AG10803 (cell line): ENCODE data around the gene DPH3.

Experiments
- DNase-seq: peaks from one replicate; pipeline ENCODE4 v3.0.0; 2010; ENCODE audit warnings: low read depth
- H3K4me3 ChIP-seq: 2 replicates; pipeline ENCODE4 v1.5.1; 2011; ENCODE audit warnings: mild to moderate bottlenecking, low read length, control low read depth
- TF ChIP-seq, protein P1 (sequence below): conservative IDR thresholded peaks from 2 replicates; pipeline ENCODE4 v1.5.1; 2011; ENCODE audit warnings: mild to moderate bottlenecking, low read length, control low read depth, inconsistent platforms

DPH3 gene

DNA sequence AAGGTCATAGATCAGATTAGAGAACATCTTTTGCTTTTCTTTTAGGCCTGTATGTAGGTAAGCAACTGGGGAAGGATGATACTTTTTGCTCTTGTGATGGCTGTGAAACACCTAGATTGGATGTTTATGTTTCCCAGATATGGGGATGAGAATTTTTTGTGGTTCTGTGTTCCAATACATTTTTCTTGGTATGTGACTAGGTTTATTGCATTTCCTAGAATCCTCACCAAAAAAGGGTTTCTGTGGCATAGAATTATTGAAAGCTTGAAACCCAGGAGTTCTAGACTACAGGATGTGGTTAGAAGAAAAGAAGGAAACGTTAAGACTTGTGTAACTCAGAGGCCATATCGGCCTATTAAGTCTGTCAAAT is 26.1 kb upstream of the DPH3 start:
- H3K4me3 ChIP-seq: no peak overlapping the region
- peak; percentile 72 for DNase-seq
- TF ChIP-seq, protein P1, sequence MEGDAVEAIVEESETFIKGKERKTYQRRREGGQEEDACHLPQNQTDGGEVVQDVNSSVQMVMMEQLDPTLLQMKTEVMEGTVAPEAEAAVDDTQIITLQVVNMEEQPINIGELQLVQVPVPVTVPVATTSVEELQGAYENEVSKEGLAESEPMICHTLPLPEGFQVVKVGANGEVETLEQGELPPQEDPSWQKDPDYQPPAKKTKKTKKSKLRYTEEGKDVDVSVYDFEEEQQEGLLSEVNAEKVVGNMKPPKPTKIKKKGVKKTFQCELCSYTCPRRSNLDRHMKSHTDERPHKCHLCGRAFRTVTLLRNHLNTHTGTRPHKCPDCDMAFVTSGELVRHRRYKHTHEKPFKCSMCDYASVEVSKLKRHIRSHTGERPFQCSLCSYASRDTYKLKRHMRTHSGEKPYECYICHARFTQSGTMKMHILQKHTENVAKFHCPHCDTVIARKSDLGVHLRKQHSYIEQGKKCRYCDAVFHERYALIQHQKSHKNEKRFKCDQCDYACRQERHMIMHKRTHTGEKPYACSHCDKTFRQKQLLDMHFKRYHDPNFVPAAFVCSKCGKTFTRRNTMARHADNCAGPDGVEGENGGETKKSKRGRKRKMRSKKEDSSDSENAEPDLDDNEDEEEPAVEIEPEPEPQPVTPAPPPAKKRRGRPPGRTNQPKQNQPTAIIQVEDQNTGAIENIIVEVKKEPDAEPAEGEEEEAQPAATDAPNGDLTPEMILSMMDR: no peak

DNA sequence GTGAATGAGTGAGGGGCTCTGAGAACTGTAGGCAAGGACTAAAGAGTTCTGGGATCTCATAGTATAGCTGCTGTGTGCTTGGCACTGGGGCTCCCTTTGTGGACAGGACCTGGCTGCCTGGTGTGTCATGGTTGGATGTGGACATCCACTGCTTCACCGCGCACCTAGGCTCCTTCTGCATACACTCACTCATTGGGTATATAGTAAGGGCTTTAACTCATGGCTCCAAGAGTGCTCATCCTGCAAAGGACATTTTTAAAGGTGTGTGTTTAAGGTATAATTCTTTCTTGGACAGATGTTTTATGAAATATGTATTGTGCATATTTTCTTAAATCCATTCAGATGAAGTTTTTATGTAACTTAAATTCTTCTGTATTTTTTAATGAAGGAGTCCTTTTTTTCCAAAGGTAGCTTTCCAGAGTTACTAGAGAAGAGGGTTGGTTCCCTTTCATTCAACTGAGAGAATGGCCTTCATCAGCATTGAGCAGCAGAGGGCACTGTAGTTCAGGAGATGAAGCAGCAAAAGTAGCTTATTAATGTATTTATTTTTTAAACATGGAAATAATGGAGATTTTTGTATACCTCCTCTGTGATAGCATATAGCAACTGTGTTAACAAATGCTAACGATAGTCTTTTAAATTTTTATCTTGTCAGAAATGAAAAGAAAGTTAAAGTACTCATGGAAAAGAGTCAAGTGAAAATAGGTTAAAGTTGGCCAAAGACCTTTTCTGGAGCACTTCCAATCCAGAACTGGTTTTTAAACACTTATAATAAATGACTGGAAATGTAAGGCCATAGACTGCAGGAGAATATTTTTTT is 25.5 kb upstream of the DPH3 start:
- DNase-seq: peak; percentile 64
- TF ChIP-seq, protein P1: peak; percentile 90

DNA sequence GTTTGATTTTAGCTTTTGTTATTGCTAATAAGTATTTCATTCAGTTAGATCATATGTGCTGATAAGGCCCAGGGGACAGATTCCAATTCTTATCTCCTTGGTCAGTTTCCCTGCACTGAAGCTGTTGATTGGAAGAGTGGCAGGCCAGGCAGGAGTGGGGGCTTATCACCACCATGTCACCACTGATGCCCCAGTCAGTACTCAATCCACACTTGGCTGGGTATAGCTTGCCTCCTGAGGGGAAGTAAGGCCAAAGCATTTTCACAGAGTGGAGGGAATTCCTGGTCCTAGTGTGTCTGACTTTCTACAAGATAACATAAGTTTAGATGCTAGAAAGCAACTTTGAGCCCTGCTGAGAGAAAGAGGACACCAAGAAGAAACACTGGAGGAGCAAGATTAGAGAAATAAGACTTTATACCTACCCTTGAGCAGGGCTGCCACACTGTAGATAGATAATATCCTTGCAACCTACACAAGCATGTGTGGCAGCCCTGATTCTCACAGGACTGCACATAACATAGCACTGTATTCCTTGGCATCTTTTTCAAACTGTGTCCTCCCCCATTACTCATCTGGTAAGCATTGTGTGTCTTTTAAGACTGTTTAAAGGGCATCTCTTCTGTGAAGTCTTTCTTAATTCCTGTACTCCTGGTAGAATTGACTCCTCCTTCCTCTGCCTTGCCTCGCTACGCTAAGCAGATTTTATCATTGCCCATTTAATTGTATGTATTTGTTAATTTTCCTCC is 24.6 kb upstream of the DPH3 start:
- DNase-seq: peak; percentile 46
- H3K4me3 ChIP-seq: no peak overlapping the region

More for the DNA sequence above, 25.5 kb upstream of the DPH3 start:
- no peak overlapping the region for H3K4me3 ChIP-seq

DNA sequence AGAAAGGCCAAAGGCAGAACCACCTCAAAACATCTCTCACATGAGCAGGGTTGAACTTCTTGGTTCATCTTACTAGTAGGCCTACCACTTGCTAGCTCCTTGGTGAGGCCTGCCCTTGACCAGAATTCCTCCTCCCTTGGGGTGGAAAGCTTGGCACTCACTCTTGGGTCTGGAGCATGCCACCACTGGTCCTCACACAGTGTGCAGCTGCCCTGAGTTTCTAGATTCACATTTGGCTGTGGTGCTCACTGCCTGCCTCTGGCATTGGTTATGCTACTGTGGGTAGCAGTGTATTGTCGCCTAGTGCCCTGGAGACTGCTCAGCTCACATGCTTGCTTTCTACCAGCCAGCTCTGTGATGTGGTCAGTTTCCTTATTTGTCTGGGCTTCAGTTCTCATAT is 23.9 kb upstream of the DPH3 start:
- no peak for DNase-seq
- TF ChIP-seq, protein P1: no peak
- H3K4me3 ChIP-seq: no peak overlapping the region

More for the DNA sequence above, 24.6 kb upstream of the DPH3 start:
- TF ChIP-seq, protein P1: no peak

DNA sequence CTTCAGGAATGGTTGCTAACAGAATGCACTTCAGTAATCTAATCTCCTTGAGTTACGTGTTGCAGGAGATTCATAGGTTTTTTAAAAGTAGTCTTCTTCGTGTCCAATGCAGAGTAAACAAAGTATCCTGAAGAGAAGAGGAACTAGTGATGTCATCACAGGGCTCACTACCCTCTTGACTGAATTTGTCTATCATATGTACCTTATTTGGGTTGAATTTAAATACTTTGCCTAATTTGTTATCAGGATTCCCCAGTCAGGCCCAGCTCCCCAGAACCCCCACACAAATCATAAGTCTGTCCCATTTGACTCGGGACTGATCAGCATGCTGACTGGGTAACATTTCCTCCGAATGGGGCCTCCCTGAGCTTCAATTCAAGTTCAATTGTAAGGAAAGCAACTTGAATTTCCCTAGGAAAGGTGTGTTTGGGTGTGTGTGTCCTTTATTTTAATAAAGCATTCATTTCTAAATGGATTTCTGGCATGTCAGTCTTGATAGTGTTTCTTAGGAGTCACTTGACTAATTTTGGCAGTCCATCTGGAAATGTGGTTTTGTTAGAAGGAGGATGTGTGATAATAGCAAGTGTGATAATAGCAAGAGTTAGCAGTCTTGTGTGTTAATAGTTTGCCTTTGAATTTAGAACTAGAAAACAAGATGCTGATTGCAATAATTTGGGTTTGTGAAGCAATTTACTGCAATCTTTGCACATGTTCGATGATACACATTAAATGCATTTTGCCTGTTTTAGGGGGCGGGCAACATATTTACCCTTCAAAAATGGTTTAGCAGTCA is 22.2 kb upstream of the DPH3 start:
- no peak for DNase-seq
- H3K4me3 ChIP-seq: no peak overlapping the region
- TF ChIP-seq, protein P1: no peak

DNA sequence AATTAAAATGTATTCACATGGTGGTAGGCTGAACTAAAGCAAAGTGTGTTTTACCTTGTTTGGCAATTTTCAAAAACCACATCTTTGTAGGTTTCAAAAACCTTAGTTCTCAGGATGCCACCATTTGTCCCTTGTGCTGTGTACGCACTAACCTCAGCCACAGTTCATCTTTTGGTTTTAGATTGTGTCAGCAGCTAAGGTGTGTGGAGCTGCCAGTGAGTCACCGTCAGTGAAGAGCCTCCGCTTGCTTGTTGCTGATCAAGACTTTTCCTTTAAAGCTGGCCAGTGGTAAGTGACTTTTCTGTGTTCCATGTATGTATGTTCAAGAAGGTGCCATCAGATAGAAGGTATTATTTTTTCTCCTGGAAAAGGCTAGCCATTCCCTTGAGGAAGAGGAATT is 21.4 kb upstream of the DPH3 start:
- DNase-seq: no peak
- TF ChIP-seq, protein P1: no peak
- no peak overlapping the region for H3K4me3 ChIP-seq
